ENCODE data around the gene UCHL1. TPM values are rescaled to one million over a fixed set of nuclear protein-coding genes. Genes with fewer than 3 reads are reported as not detected.

UCHL1 gene
- total RNA-seq, 1 experiment from 2014 or later: 0.54 TPM

GRCh38 chr4:41227902-41228301 lies 28.8 kb upstream of the UCHL1 start:
- ATAC-seq (no peak), DNase-seq (ENCODE audit: low read depth, low spot score) (no peak)
- Histone ChIP-seq H3K27ac (ENCODE audit: low read depth, low read length) (no peak overlapping the region), H3K9me2 (ENCODE audit: insufficient read depth) (no peaks in the 10 kb centered on the region), H3K4me1 (ENCODE audit: control insufficient read depth in 1 of 2, insufficient read depth in 2 of 2, low read length in 2 of 2) (no peaks in the 10 kb centered on the region), H3K27me3 (ENCODE audit: insufficient read depth, low read length) (no peaks in the 10 kb centered on the region), H3K9me3 (ENCODE audit: control insufficient read depth in 1 of 2, insufficient read depth in 1 of 2, low read depth in 1 of 2, low read length in 2 of 2) (no peaks in the 10 kb centered on the region), H3K79me2 (ENCODE audit: insufficient read depth, low read length) (no peaks in the 10 kb centered on the region), H3K4me3 (replicated peaks in 1 of 2; ENCODE audit: low read depth in 1 of 2, low read length in 2 of 2) (no peak overlapping the region), H2AFZ (ENCODE audit: low read depth, low read length, poor library complexity, severe bottlenecking) (no peak overlapping the region), H4K20me1 (ENCODE audit: insufficient read depth) (no peaks in the 10 kb centered on the region), H3K4me2 (ENCODE audit: low read length) (no peak overlapping the region), H3K9ac (ENCODE audit: low read length) (no peak overlapping the region), H3K36me3 (ENCODE audit: control insufficient read depth in 1 of 2, insufficient read depth in 2 of 2, low read length in 2 of 2) (no peaks in the 10 kb centered on the region)
- intact Hi-C loops (cut with micrococcal nuclease): no loop called here
- ChIA-PET CTCF (no interaction called here), RAD21 (ENCODE audit: low non-redundant PET in 1 of 2, low total read pairs in 2 of 2, uncharacterized antibody in 2 of 2, unreplicated experiment in 2 of 2) (no interaction called here), POLR2A (no interaction called here)
- no TSS peak for BruUV-seq (replicated peaks)
- no peak for TF ChIP-seq RAD21 (IDR thresholded peaks at IDR 0.05; ENCODE audit: low read depth)
- TF ChIP-seq SRF (IDR thresholded peaks at IDR 0.05; ENCODE audit: low read depth): no peak
- no peak for TF ChIP-seq CTCF (IDR thresholded peaks at IDR 0.05 in 2 of 3, conservative IDR thresholded peaks at IDR 0.05 in 1 of 3; ENCODE audit: borderline replicate concordance in 1 of 3, insufficient read depth in 1 of 3, low read depth in 2 of 3, low read length in 2 of 3)
- no peak for TF ChIP-seq EZH2phosphoT487 (IDR thresholded peaks at IDR 0.05; ENCODE audit: borderline replicate concordance)
- no peak for TF ChIP-seq EZH2 (IDR thresholded peaks at IDR 0.05)
- no peak for TF ChIP-seq FOSL1 (IDR thresholded peaks at IDR 0.05; ENCODE audit: low read depth)
- no peak for TF ChIP-seq POLR2AphosphoS5 (IDR thresholded peaks at IDR 0.05; ENCODE audit: low read depth, low read length)
- no peak for TF ChIP-seq POLR2A (IDR thresholded peaks at IDR 0.05; ENCODE audit: borderline replicate concordance, extremely low read depth, insufficient read depth, insufficient read length)
- no peak for TF ChIP-seq CBX3 (IDR thresholded peaks at IDR 0.05; ENCODE audit: low read depth)
- TF ChIP-seq ZNF274 (IDR thresholded peaks at IDR 0.05; ENCODE audit: low read depth, low read length): no peak
- no peak for TF ChIP-seq ZFX (IDR thresholded peaks at IDR 0.05)
- no peak for TF ChIP-seq TCF7L2 (IDR thresholded peaks at IDR 0.05; ENCODE audit: borderline replicate concordance, extremely low read depth, insufficient read depth, insufficient read length)
- no peak for TF ChIP-seq SIN3A (IDR thresholded peaks at IDR 0.05; ENCODE audit: low read depth)
- no peak for TF ChIP-seq CEBPB (IDR thresholded peaks at IDR 0.05; ENCODE audit: low read depth)
- TF ChIP-seq ATF3 (IDR thresholded peaks at IDR 0.05): no peak
